Astrocyte of the spinal cord (primary cell): Measurements from ENCODE around the gene ATAD2B.
A peak's percentile ranks its signal among the peaks of the same experiment; 100 is the strongest.

Experiments used
- DNase-seq: peaks from one replicate; pipeline ENCODE4 v3.0.0; 2011; ENCODE audit warnings: low read depth, low spot score
- H3K4me3 ChIP-seq: 2 replicates; pipeline ENCODE4 v1.5.1; 2011; ENCODE audit warnings: low read depth, mild to moderate bottlenecking, low read length, moderate library complexity
- in situ Hi-C: cut with HindIII; loops from 2 replicates; pipeline ENCODE4 v1.10.0; 2017; ENCODE audit warnings: low sequenced_read_pairs
- TF ChIP-seq, protein P1 (sequence below): IDR thresholded peaks from 2 replicates; pipeline ENCODE4 v1.5.1; 2012; ENCODE audit warnings: low read depth, mild to moderate bottlenecking, low read length, inconsistent platforms

Gene ATAD2B

DNA sequence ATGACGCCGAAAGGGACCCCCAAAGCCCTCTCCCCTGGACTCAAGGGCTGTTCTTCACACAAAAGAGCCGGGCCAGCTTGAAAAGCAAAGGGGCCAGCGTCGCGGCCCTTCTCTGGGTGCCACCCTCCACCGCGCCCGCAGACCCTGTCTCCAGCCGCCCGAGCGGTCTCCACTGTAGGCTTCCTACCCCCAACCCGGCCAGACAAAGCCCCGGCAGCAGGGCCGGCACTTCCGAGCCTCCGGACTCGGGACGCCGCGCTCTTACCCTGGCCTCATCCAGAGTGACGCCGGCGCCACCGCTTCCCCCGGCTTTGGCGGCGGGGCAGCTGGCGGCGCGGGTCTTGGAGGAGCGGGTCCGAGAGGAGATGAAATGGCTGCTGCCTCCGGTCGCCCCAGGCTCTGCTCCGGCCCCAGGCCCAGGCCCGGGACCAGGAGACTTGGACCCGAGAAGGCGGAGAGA lies 603 bp downstream of the ATAD2B start:
- in situ Hi-C loops = no loop called here
- no peak for DNase-seq
- TF ChIP-seq, protein P1, sequence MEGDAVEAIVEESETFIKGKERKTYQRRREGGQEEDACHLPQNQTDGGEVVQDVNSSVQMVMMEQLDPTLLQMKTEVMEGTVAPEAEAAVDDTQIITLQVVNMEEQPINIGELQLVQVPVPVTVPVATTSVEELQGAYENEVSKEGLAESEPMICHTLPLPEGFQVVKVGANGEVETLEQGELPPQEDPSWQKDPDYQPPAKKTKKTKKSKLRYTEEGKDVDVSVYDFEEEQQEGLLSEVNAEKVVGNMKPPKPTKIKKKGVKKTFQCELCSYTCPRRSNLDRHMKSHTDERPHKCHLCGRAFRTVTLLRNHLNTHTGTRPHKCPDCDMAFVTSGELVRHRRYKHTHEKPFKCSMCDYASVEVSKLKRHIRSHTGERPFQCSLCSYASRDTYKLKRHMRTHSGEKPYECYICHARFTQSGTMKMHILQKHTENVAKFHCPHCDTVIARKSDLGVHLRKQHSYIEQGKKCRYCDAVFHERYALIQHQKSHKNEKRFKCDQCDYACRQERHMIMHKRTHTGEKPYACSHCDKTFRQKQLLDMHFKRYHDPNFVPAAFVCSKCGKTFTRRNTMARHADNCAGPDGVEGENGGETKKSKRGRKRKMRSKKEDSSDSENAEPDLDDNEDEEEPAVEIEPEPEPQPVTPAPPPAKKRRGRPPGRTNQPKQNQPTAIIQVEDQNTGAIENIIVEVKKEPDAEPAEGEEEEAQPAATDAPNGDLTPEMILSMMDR = no peak
- H3K4me3 ChIP-seq = peak overlapping the region; percentile 74

DNA sequence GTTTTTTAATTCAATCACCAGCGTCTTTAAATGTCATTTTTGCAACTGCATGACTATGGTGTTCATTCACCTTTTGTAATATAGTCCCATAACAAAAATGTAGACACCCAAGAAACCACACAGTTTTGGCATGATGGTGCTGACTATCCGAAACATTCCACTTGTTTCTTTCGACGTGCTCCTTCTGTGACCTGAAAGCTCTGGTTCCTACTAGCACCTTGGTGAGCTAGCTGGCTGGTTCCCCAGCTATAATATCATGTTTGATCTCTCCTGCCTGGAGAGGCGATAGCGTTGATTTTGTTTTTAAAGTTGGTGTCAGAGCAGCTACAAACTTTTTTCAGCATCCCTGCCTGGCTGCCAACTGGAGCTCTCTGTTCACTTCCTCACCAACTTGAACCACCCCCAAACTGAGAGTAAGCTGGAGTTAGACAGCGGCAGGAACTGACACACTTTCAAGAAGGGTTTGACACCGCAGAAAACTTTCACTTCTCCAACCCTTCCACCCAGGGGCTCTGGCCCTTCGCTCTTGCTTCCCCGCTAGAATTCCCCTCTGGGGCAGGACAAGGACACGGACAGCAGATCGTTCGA lies 1.1 kb downstream of the ATAD2B start:
- peak; percentile 68 for DNase-seq
- H3K4me3 ChIP-seq = peak overlapping the region; percentile 74
- in situ Hi-C loops = no loop called here
- TF ChIP-seq, protein P1 = no peak

DNA sequence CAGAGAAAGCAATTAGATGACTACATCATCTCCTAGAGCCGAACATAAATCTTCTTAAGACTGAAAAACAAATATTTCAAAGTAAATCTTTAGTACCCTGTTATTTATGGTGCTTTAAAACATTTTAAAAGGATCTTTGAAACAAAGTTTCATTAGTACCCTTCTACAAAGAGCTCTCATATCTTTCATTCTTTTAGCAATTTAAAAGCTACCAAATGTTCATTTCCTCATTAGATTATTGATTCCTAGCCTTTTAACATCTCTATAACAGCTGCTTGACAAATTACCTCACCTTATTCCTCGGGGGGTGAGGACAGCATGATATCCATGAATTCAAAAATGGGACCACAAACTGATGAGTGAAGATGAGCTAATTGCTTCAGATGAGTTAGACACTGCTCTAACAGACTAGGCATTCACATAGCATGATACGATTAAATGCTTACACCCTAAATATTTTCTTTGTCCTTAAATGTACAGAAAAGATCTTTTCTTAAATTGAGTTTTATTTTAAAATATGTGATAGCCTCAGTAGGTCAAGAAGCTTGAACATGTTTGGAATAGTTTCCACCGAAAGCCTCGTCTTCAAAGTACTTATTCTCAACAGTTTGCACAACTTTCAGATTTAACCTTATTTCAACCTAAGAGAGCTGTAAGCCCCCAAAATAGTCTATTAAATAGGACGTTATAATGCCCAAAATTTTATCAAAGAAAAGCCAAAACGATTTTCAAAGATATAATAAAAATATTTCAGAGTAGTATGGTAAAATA lies 2.1 kb downstream of the ATAD2B start:
- in situ Hi-C loops = no loop called here
- peak; percentile 16 for DNase-seq
- peak overlapping the region; percentile 74 for H3K4me3 ChIP-seq
- TF ChIP-seq, protein P1 = no peak

DNA sequence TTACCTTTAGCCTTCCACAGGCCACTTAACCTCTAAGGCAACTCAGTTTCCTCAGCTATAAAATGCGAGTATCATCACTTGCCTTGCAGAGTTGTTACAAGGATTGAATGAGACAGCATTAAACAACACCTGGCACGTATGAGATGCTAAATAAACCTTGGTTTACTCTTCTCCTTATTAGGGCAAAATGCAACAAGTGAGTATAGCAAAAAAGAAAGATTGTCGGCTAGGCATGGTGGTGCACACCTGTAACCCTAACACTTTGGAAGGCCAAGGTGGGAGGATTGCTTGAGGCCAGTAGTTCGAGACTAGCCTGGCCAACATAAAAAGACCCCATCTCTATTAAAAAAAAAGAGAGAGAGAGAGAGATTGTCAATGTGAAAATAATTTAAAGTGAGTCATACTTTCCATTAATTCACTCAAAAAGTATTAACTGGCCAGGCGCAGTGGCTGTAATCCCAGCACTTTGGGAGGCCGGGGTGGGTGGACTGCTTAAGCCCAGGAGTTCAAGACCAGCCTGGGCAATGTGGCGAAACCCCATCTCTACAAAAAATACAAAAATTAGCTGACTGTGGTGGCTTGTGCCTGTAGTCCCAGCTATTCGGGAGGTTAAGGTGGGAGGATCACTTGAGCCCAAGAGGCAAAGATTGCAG lies 8.0 kb downstream of the ATAD2B start:
- TF ChIP-seq, protein P1 = no peak
- no peak for DNase-seq
- no peak overlapping the region for H3K4me3 ChIP-seq
- in situ Hi-C loops = no loop called here

DNA sequence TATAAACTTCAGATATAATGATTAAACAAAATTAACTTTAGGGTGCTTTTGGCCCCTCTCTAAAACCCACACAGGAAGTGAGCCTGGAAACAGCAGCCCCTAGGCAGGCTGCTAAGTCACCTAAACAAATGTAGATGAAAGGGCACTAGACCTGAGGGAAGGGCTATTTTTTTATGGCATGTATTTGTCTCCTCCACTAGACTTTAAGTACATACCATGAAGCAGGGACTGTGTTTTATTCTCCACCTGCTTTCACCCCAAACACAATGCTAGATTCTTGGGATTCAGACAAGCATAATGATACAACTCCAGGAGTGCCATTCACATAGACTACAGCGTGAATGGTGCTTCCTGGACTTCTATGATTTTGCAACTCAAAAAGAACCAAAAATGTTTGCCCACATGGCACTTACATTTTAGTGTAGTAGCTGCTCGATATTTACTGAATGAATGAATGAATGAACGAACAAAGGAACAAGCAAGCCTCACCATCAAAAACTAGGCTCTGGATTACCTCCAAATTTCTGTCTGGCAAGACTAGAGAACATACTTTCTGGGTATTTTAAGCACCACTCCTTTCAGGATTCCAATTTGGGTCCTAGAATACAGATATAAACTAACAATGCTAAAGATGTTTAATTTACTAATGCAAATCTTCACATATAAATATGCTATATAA lies 10.1 kb downstream of the ATAD2B start:
- no peak overlapping the region for H3K4me3 ChIP-seq
- in situ Hi-C loops = no loop called here
- TF ChIP-seq, protein P1 = no peak
- DNase-seq = peak; percentile 4

DNA sequence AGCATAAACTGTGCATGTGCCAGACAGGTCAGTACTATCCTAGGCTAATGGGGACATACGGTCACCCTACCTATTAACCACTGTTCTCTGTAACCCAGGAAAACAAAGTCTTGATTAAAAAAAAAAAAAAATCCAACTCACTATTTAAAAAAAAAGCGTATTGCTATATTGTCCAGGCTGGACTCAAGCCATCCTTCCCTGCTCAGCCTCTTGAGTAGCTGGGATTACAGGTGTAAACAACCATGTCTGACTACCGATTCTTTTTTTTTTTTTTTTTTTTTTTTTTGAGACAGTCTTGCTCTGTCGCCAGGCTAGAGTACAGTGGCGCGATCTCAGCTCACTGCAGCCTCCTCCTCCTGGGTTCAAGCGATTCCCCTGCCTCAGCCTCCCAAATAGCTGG lies 11.6 kb downstream of the ATAD2B start:
- DNase-seq = no peak
- TF ChIP-seq, protein P1 = no peak
- in situ Hi-C loops = no loop called here

More for the DNA sequence above, 11.6 kb downstream of the ATAD2B start:
- H3K4me3 ChIP-seq = no peak overlapping the region
